Transverse colon (tissue), 4 donors: Measurements from ENCODE around the gene ACAP3. TPM values are rescaled to one million over a fixed set of nuclear protein-coding genes. Genes with fewer than 3 reads are reported as not detected.

Experiments used
- DNase-seq: peaks from one replicate; pipeline ENCODE4 v3.0.0-alpha.2; 2019
- H3K27ac ChIP-seq, 4 donors: fragments of 200-600 bp; sonication (generic); 2 replicates each; pipeline ENCODE4 v1.5.1; 2016 to 2018; ENCODE audit warnings: inconsistent platforms in 4 of 4
- H3K27me3 ChIP-seq: fragments of 200-600 bp; sonication (generic); 2 replicates; pipeline ENCODE4 v1.5.1; 2017; ENCODE audit warnings: inconsistent platforms
- H3K36me3 ChIP-seq, 4 donors: fragments of 200-600 bp; sonication (generic); 2 replicates each; pipeline ENCODE4 v1.5.1; 2017 to 2019; ENCODE audit warnings: inconsistent platforms in 4 of 4
- H3K4me1 ChIP-seq, 4 donors: fragments of 200-600 bp; sonication (generic); 2 replicates each; pipeline ENCODE4 v1.5.1; 2017 to 2020; ENCODE audit warnings: inconsistent platforms in 4 of 4
- H3K4me3 ChIP-seq, 4 donors: fragments of 200-600 bp; sonication (generic); 1 replicate in 1 of 4; 2 replicates in 3 of 4; pipeline versions ENCODE4 v1.5.1 to v1.6.1; 2017 to 2019; ENCODE audit warnings: inconsistent platforms in 4 of 4
- H3K9me3 ChIP-seq, 2 donors: fragments of 200-600 bp; sonication (generic); 2 replicates each; pipeline ENCODE4 v1.5.1; 2017 to 2019; ENCODE audit warnings: inconsistent platforms in 2 of 2
- CTCF ChIP-seq, 5 experiments: fragments of 200-600 bp in 3 of 5; fragments of 450-650 bp in 2 of 5; sonication (generic) in 3 of 5; IDR thresholded peaks; 1 replicate in 2 of 5; 2 replicates in 3 of 5; pipeline ENCODE4 v1.5.1; 2016 to 2017; ENCODE audit warnings: antibody characterized with exemption in 5 of 5, inconsistent platforms in 3 of 5, mild to moderate bottlenecking in 2 of 5, moderate library complexity in 1 of 5
- EP300 ChIP-seq: sonication (generic); formaldehyde crosslinking; IDR thresholded peaks from one replicate; pipeline ENCODE4 v1.6.1; 2017; ENCODE audit warnings: antibody characterized with exemption, low read depth
- POLR2A ChIP-seq: fragments of 450-650 bp; IDR thresholded peaks from one replicate; pipeline ENCODE4 v1.6.1; 2016; ENCODE audit warnings: antibody characterized with exemption, mild to moderate bottlenecking, moderate library complexity
- POLR2AphosphoS5 ChIP-seq, 3 donors: sonication (generic); formaldehyde crosslinking; IDR thresholded peaks; one replicate each; pipeline ENCODE4 v1.6.1; 2016; ENCODE audit warnings: antibody characterized with exemption in 3 of 3
- WGBS, 2 donors: methylation state at CpG; one replicate each; pipeline ENCODE4 v1.1.5; 2018; ENCODE audit warnings: low coverage in 1 of 2; 5-methylcytosine and 5-hydroxymethylcytosine counted together
- in situ Hi-C, 4 donors: fragments of 200-750 bp; cut with MboI; loops; one replicate each; pipeline versions ENCODE4 v1.15.0 to v1.15.1; 2017; ENCODE audit warnings: low sequenced_read_pairs in 3 of 4, low pct_ligation_motif_present in 1 of 4, low pct_unique_long_range_greater_than_20kb in 1 of 4
- intact Hi-C: fragments of 100-400 bp; cut with DNase I; formaldehyde crosslinking; loops from one replicate; pipeline ENCODE4 v1.15.1; 2023; ENCODE audit warnings: low total_unique reads
- total RNA-seq, 4 donors: library from RNA; depleted of rRNA; stranded (reverse); fragments of >200 nt; gene quantifications; one replicate each; pipeline ENCODE4 v1.1.0, GENCODE V29; 2016

ACAP3 gene
- total RNA-seq, 4 donors from 2014 or later: 52.4 to 190 (median 99.5) TPM

- Histone ChIP-seq H3K9me3 (no peaks in the 10 kb centered on the region), H3K4me1 (peaks cover 6 to 23% (median 11%) of the 10 kb centered on the region in 4 donors), H3K27ac (no peak overlapping the region), H3K36me3 (no peaks in the 10 kb centered on the region), H3K27me3 (peaks cover 32% of the 10 kb centered on the region), H3K4me3 (no peak overlapping the region)
- in situ Hi-C loops: no loop called here
- intact Hi-C loops: no loop called here
- 65% methylated on average over 18 of the region's 25 CpGs; no CpG with 5 or more reads in 1 of the 2 donors for WGBS, 2 donors
- DNase-seq: no peak
- no peak for TF ChIP-seq CTCF (IDR thresholded peaks at IDR 0.05)
- TF ChIP-seq POLR2A: no peak
- TF ChIP-seq POLR2AphosphoS5 (IDR thresholded peaks at IDR 0.05): no peak
- TF ChIP-seq EP300: no peak
These were observed 60.3 kb downstream of the ACAP3 start for GRCh38 chr1:1247341-1247913.

DNA sequence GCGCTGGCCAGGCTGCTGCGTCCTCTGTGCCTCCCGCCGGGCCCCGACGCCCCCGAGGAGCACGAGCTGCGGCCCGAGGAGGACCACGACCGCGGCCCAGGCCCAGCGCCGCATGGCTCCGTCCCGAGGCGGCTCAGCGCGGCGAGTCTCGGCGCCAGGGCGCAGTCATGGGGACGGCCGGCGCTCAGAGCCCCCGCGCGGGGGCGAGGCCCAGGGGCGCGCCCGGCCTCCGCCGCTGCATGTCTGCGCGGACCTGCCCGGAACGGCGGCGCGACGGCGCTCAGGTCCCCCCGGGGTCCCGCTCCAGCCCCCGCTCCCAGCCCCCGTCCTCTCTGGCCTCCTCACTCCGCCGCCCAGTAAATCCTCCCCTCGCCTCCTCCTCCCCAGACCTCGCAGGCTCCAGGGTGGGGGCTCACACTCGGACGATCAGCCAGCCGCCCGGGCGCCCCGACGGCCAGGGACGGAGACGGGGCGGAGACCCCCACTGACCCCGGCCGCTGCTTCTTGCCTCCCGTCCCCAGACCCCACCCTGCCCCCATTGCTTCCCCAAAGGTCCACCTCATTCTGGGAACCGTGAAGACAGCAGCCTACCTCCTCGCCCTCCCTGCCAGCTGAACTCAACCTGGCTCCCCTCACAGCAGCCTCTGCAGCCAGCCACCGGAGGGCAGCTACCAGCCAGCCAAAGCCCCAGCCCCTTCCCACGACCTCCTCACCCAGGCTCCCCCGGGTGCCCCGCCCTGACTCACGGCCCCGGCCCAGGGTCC lies 61.0 kb downstream of the ACAP3 start, which contains the start of gene C1QTNF12:
Gene C1QTNF12 (minus strand): TSS at position 146 of the 764 bp plus-strand sequence. CDS start 32 bp downstream, at position 114.
- TF ChIP-seq POLR2A: no peak
- Histone ChIP-seq H3K9me3 (no peaks in the 10 kb centered on the region), H3K27ac (no peak within 1 kb of the TSS), H3K27me3 (peaks cover 32% of the 10 kb centered on the region), H3K4me1 (peaks cover 6 to 23% (median 11%) of the 10 kb centered on the region in 4 donors), H3K36me3 (no peaks in the 10 kb centered on the region), H3K4me3 (no peak within 1 kb of the TSS)
- in situ Hi-C loops (no loop called here), intact Hi-C loops (no loop called here)
- WGBS, 2 donors: 7% methylated on average over 45 of the region's 74 CpGs; no CpG with 5 or more reads in 1 of the 2 donors
- no peak for DNase-seq

DNA sequence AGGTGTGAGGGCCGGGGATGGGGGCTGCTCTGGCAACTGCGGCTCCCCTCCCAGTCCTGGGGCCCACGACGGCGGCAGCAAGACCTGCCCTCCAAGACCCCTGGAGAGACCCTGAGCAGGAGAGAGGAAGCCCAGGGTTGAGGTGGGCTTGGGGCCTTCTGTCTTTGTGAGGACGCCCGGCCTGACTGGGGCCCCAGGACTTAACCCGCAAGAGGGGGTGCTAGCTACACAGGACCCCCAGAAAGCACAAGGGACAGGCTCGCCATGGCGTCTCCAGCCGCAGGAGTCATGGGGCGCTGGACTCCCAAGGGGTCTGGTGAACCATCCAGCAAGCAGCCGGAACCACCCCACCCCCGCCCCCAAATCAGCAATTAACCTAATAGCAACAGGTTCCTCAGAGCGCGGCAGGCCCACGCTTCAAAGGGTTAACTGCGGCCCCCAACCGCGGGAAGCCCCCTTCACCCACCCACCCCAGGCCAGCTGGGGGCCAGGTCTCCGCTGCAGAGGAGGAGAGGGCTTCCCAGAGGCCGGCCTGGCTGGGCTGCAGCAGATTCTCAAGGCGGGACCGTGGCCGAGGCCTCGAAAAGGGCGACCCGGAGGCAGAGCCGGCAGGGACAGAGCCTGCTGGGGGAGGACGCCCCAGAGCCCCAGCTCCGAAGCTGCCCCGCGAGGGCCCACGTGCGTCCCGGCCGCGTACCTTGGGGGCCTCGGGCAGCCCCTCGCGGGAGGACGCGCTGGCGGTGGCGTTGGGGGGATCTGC lies 61.7 kb downstream of the ACAP3 start:
- intact Hi-C loops: no loop called here
- TF ChIP-seq CTCF (IDR thresholded peaks at IDR 0.05) (no peak), POLR2AphosphoS5 (IDR thresholded peaks at IDR 0.05) (no peak), POLR2A (no peak), EP300 (no peak)

DNA sequence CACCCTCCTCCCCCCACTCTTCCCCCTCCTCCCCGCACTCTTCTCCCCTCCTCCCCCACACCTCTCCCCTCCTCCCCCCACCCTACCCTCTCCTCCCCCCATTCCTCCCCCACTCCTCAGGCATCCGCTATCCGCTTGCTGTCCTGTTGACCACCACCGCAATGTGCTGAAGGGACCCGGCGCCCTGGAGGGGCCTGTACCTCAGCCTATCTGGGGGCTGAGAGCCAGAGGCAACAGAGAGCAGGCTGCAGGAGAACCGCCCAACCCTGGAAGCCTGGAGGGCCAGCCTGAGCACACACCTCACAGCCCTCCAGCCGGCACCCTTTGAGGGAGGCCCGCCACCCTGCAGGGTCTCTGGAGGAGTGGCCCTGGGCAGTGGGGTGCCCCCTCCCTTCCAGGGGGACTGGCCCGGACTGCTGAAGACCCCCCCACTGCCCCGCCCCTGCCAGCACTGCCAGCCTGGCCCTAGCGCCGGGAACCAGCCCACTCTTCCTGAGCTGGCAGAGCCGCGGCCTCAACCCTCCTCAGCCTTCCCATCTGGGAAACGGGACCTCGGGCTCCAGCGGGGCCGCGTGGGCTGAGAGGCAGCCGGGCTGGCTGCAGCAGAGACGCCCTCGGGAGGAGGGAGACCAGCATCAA lies 62.4 kb downstream of the ACAP3 start:
- WGBS, 2 donors: 66% methylated on average over 13 of the region's 23 CpGs; no CpG with 5 or more reads in 1 of the 2 donors
- no peaks in the 10 kb centered on the region for H3K36me3 ChIP-seq
- H3K9me3 ChIP-seq: no peaks in the 10 kb centered on the region
- intact Hi-C loops (no loop called here), in situ Hi-C loops (no loop called here)
- no peak overlapping the region for H3K27ac ChIP-seq
- H3K4me3 ChIP-seq: no peak overlapping the region
- no peak for DNase-seq
- peaks cover 41% of the 10 kb centered on the region for H3K27me3 ChIP-seq
- TF ChIP-seq EP300: no peak
- no peak for TF ChIP-seq POLR2A
- TF ChIP-seq CTCF (IDR thresholded peaks at IDR 0.05): no peak
- TF ChIP-seq POLR2AphosphoS5 (IDR thresholded peaks at IDR 0.05): no peak
- H3K4me1 ChIP-seq: peaks cover 6 to 19% (median 11%) of the 10 kb centered on the region in 4 donors

More for the DNA sequence above, 61.7 kb downstream of the ACAP3 start:
- H3K27me3 ChIP-seq: peaks cover 37% of the 10 kb centered on the region
- in situ Hi-C loops: no loop called here
- no peaks in the 10 kb centered on the region for H3K36me3 ChIP-seq
- no peak for DNase-seq
- no peak overlapping the region for H3K27ac ChIP-seq
- no peak overlapping the region for H3K4me3 ChIP-seq
- no peaks in the 10 kb centered on the region for H3K9me3 ChIP-seq
- H3K4me1 ChIP-seq: peaks cover 6 to 23% (median 11%) of the 10 kb centered on the region in 4 donors
- 43% methylated on average over 22 of the region's 45 CpGs; no CpG with 5 or more reads in 1 of the 2 donors for WGBS, 2 donors
